Measurements from ENCODE around the gene SYNJ2.

Gene SYNJ2

GRCh38 chr6:158024566-158025297, 43.1 kb downstream of the SYNJ2 start:
- Histone ChIP-seq H3K27ac (ENCODE audit: low read length) (no peak overlapping the region), H3K27me3 (replicated peaks; ENCODE audit: insufficient read depth, low read length) (no peaks in the 10 kb centered on the region), H3K4me1 (ENCODE audit: low read length) (no peaks in the 10 kb centered on the region), H3K4me2 (ENCODE audit: low read depth, low read length) (no peak overlapping the region), H4K20me1 (ENCODE audit: insufficient read depth, low read length) (no peaks in the 10 kb centered on the region), H3K9ac (ENCODE audit: low read length) (no peak overlapping the region), H3F3A (ENCODE audit: insufficient read depth, low read length) (no peaks in the 10 kb centered on the region), H3K4me3 (ENCODE audit: low read length) (no peak overlapping the region), H3K36me3 (replicated peaks; ENCODE audit: insufficient read depth, low read length) (no peaks in the 10 kb centered on the region), H3K9me3 (replicated peaks; ENCODE audit: insufficient read depth, low read length) (no peaks in the 10 kb centered on the region), H3K79me2 (ENCODE audit: low read length) (no peaks in the 10 kb centered on the region; the same call in 1 of the 2 replicates), H2AFZ (ENCODE audit: low read length) (no peak overlapping the region), H3K9me2 (replicated peaks; ENCODE audit: insufficient read depth, low read length) (no peaks in the 10 kb centered on the region)
- DNase-seq: no peak
- TF ChIP-seq EZH2phosphoT487 (IDR thresholded peaks at IDR 0.05; ENCODE audit: low read length): no peak
- no peak for TF ChIP-seq CTCF (IDR thresholded peaks at IDR 0.05; ENCODE audit: low read length)
- no peak for TF ChIP-seq EZH2 (optimal IDR thresholded peaks at IDR 0.05; ENCODE audit: low read depth, low read length)

GRCh38 chr6:158026054-158026900, 44.6 kb downstream of the SYNJ2 start:
- Histone ChIP-seq H3K36me3 (replicated peaks; ENCODE audit: insufficient read depth, low read length) (no peaks in the 10 kb centered on the region), H3K4me3 (ENCODE audit: low read length) (no peak overlapping the region)

GRCh38 chr6:158026901-158027589, 45.4 kb downstream of the SYNJ2 start:
- no peaks in the 10 kb centered on the region for H3K4me1 ChIP-seq (ENCODE audit: low read length)
- H3K9me2 ChIP-seq (replicated peaks; ENCODE audit: insufficient read depth, low read length): no peaks in the 10 kb centered on the region
- no peaks in the 10 kb centered on the region for H3K27me3 ChIP-seq (replicated peaks; ENCODE audit: insufficient read depth, low read length)
- TF ChIP-seq EZH2phosphoT487 (IDR thresholded peaks at IDR 0.05; ENCODE audit: low read length) (no peak), CTCF (IDR thresholded peaks at IDR 0.05; ENCODE audit: low read length) (no peak), EZH2 (optimal IDR thresholded peaks at IDR 0.05; ENCODE audit: low read depth, low read length) (no peak)
- no peaks in the 10 kb centered on the region for H3K36me3 ChIP-seq (replicated peaks; ENCODE audit: insufficient read depth, low read length)
- no peak for DNase-seq
- no peaks in the 10 kb centered on the region for H4K20me1 ChIP-seq (ENCODE audit: insufficient read depth, low read length)
- H2AFZ ChIP-seq (ENCODE audit: low read length): no peak overlapping the region
- H3K27ac ChIP-seq (ENCODE audit: low read length): no peak overlapping the region
- H3K79me2 ChIP-seq (ENCODE audit: low read length): no peaks in the 10 kb centered on the region; the same call in 1 of the 2 replicates
- no peak overlapping the region for H3K4me3 ChIP-seq (ENCODE audit: low read length)
- H3K9ac ChIP-seq (ENCODE audit: low read length): no peak overlapping the region
- no peak overlapping the region for H3K4me2 ChIP-seq (ENCODE audit: low read depth, low read length)
- no peaks in the 10 kb centered on the region for H3K9me3 ChIP-seq (replicated peaks; ENCODE audit: insufficient read depth, low read length)
- H3F3A ChIP-seq (ENCODE audit: insufficient read depth, low read length): no peaks in the 10 kb centered on the region

More at GRCh38 chr6:158026054-158026900, 44.6 kb downstream of the SYNJ2 start:
- H3K79me2 ChIP-seq (ENCODE audit: low read length): no peaks in the 10 kb centered on the region; the same call in 1 of the 2 replicates
- H3K4me1 ChIP-seq (ENCODE audit: low read length): no peaks in the 10 kb centered on the region
- no peak overlapping the region for H3K4me2 ChIP-seq (ENCODE audit: low read depth, low read length)
- H3K27me3 ChIP-seq (replicated peaks; ENCODE audit: insufficient read depth, low read length): no peaks in the 10 kb centered on the region
- H2AFZ ChIP-seq (ENCODE audit: low read length): no peak overlapping the region
- H3K9ac ChIP-seq (ENCODE audit: low read length): no peak overlapping the region
- no peaks in the 10 kb centered on the region for H4K20me1 ChIP-seq (ENCODE audit: insufficient read depth, low read length)
- H3F3A ChIP-seq (ENCODE audit: insufficient read depth, low read length): no peaks in the 10 kb centered on the region
- H3K27ac ChIP-seq (ENCODE audit: low read length): no peak overlapping the region
- no peaks in the 10 kb centered on the region for H3K9me2 ChIP-seq (replicated peaks; ENCODE audit: insufficient read depth, low read length)
- no peaks in the 10 kb centered on the region for H3K9me3 ChIP-seq (replicated peaks; ENCODE audit: insufficient read depth, low read length)
- no peak for TF ChIP-seq CTCF (IDR thresholded peaks at IDR 0.05; ENCODE audit: low read length)
- TF ChIP-seq EZH2 (optimal IDR thresholded peaks at IDR 0.05; ENCODE audit: low read depth, low read length): no peak
- no peak for TF ChIP-seq EZH2phosphoT487 (IDR thresholded peaks at IDR 0.05; ENCODE audit: low read length)
- DNase-seq: no peak

Data from MM.1S (cell line).